ENCODE results near the gene TUBA4A.

Gene TUBA4A

DNA sequence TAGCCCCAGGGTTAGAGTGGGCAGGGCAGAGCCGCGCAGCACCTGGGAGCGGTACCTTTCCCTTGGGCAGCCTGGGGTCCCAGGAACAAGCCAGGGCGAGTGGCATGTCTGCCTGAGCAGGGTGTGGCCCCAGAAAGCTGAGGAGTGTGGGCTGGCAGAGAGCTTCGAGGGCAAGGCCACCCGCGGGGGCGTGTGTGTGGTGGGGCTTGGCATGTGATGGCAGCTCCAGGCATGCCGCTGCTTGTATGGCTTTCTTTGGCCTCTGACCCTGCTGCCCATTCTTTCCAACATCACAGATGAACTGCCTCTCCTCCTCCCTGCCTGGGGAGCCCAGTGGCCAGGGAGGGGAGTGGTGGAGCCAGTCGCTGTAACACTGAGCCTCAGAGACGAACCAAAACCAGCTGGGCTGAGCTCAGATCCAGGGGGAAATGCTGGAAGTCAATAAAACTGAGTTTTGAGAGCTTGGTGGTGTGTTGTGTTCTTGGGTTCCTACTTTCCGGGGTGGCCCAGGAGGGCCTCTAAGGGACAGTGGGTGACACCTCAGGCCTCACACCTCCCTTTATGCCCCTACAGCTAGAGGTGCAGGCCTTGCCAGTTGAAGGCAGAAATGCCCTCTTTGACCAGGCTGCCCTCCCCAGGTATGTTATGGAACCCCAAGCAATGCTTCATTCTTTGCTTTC lies 32.9 kb upstream of the TUBA4A start:
- DNase-seq, result no peak

DNA sequence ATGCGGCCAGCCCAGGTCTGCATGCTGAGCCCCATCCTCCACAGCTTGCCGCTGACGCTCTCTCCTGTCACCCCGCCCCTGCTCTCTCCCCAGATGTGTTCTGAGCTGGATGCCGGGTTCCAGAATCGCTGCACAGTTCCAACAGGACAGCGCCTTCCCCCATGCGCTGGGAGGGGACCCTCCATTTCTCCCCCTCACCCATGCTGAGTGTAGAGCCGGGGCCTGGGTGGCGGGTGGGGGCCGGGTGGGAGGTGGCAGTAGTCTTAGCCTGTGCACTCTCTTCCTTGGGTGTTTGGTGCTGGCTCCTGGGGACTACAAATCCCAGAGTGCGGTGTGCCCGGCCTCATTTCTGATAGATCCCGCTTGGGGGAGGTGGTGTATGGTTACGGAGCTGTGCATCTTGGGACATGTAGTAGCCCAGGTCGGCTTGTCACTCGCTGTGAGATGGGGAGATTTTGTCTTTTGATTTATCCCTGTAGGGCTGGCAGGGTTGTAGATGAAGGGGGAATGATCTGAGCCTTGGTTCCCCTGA lies 32.2 kb upstream of the TUBA4A start:
- no peak for DNase-seq

DNA sequence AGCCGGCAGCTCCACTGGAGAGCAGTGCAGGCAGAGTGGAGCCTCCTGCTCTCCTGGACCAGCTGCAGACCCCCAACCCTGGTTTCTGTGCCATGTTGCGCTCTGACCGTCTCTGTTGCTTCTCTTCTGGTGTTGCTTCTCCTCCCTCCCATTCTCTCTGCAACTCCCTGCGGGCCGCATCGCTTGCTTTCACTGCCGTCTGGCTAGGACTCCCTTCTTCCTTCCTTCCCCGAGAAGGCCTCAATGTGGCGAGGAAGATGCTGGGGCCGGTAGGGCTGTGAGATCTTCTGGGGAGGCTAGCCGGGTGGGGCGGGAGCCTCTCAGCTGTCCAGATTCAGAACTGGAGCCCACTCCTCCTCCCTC lies 31.6 kb upstream of the TUBA4A start:
- no peak for DNase-seq

DNA sequence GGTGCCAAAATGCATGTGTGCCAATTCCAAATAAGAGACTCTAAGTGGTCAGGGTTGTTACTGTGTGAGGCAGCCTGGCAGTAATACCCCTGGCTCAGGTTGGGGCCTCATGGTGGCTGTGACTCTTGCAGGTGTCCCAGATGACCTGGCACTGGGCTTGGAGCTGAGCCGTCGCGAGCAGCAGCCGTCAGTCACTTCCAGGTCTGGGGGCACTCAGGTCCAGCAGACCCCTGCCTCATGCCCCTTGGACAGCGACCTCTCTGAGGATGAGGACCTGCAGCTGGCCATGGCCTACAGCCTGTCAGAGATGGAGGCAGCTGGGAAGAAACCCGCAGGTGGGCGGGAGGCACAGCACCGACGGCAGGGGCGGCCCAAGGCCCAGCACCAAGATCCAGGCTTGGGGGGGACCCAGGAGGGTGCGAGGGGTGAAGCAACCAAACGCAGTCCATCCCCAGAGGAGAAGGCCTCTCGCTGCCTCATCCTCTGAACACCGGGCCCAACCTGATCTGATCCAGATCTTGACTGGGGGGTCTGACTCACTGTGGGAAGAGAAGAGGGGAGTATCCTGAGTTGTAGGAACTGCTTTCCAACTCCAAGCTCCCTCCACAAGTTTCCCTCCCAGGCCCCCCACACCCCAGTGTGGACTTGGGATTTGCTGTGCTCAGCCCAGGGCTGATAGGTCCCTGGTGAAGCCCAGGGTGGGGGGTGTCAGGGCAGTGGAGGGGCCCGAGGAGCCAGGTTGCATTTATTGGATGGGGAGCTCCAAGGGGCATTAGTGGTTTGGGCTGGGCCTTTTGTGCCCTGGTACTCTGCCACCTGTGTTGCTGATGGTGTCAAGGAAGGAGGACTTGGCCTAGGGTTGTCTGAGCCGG lies 31.0 kb upstream of the TUBA4A start:
- DNase-seq, result no peak

DNA sequence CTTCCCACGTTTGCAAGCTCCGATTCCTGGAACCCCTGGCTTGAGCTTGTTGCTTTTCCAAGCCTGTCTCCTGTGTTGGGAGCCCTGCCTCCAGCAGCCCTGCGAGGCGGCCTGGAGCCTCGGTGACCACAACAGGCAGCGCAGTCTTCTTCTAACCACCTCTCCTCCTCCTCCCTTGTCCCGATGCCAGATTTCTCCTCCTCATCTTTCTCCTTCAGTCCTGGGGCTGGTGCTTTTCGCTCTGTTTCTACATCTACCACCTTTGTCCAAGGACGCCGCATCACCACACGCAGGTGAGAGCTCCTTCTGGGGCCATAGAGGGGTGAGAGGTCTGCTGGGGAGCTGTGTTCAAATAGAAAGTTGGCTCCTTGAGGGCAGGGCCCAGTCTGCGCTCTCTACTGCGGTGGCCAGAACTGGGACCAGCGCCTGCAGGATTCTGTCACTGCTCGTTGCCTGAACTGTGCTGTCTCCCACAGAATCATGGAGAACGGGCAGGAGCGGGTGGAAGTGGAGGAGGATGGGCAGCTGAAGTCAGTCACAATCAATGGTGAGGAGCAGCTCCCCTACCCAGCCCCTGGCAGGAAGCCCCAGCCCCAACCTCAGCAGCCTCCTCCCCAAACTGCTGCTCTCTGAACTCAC lies 29.3 kb upstream of the TUBA4A start:
- no peak for DNase-seq

DNA sequence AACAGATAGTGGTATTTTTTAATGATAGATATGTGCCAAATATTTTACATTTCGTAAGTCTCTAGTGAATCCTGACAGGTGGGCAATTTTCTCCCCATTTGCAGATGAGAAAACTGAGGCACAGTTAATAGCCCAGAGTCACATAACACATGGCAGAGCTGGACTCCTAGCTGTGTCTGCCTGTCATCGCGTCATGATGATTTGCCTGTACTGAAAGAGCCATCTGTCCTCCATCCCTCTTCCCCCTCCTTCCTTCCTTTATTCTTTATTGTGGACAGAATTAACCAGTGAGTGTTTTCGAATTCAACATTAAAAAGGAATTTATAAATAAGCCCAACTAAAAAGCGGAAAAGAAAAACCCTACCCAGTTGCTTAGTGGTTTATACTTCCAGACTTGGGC lies 28.7 kb upstream of the TUBA4A start:
- no peak for DNase-seq

DNA sequence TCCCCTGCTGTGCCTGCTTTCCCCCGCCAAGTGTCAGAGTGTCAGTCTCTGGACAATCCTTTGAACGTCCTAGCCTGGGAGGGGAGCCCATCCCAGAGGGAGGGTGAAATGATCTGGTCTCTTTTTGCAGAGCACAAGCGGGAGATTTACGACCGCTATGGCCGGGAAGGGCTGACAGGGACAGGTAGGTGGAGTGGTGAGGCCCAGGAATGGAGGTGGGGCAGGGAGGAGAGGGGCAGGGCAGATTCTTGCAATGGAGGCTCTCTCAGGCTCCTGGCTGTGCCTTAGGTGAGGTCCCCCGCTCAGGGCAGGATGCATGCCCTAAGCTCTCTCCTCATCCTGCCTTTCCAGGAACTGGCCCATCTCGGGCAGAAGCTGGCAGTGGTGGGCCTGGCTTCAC lies 27.9 kb upstream of the TUBA4A start:
- no peak for DNase-seq

DNA sequence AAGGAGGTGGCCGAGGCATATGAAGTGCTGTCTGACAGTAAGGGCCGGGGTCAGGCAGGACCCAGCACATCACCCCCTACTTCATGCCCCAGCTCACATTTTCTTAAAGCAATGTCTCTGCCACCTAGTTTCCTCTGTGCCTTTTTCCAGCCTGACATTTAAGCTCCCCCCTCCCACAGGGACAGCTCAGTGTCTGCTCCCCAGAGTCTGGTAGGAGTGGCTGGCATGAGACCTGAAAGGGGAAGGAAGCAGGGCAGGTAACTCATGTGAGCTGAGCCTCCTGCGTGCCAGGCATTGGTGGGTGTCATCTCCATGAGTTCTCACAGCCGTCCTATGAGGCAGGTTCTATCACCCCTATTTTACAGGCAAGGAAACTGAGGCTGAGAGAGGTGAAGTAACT lies 26.9 kb upstream of the TUBA4A start:
- DNase-seq, result no peak

DNA sequence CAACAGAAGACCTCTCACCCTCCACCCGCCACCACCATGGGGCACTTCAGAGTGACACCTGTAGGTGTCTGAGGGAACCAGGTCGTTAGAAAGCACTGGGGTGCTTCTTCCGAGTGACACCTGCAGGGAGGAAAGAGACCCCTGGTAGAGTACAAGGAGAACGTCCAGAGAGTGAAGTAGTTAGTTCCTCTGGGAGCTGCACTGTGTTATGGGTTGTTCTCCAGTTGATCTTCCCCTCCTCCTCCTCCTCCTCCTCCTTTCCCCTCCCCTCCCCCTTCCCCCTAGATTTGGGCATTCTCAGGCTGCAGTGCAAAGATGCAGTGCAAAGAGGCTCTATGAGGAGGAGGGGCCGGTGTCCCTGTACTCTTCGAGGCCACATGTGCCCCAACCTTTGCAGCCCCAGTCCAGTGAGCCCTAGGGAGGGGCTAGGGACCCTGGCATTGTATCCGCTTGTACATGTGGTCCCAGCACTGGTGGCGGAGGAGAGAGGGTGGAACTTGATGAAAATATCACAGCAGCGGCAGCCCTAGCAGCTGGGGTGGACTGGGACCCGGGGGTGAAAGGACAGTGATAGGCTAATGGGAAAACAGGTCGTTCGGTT lies 26.3 kb upstream of the TUBA4A start:
- no peak for DNase-seq

DNA sequence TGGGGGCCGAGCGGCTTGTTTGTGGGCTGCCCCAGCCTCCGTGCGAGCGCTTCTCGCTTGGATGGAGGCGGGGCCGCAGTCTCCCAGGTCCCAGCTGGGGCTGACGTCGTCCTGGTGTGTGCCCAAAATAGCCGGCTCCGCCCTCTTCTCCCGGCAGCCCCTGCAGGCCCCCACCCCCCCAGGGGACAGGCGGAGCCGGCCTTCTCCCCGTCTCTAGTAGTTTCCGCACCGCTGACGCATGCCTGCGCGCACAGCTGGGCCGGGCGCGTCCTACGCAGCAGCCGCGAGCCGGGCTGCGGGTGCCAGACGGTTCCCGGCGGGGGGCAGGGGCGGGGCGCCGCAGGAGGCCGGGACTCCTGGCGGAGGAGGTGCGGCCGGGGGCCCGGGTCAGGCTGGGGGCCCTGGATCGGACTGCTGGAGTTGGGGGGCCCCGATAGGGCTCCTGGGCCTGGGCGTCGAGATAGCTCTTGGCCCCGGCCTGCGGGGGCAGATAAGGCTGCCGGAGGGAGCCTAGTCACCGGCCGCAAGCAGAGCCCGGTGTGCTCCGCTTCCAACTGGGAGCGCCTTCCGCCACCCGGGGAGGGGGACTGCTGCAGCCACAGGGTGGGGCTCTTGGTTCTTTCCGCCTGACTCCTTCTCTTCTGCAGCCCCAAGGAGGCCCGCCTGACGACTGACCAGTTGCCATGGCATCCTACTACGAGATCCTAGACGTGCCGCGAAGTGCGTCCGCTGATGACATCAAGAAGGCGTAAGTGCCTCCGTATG lies 25.6 kb upstream of the TUBA4A start, which contains the start of gene DNAJB2:
DNAJB2 (plus strand) TSS at position 216 of the 765 bp plus-strand sequence; CDS start at position 684, 468 bp downstream.
- DNase-seq, result peak; percentile 95 to 98 (median 96)

DNA sequence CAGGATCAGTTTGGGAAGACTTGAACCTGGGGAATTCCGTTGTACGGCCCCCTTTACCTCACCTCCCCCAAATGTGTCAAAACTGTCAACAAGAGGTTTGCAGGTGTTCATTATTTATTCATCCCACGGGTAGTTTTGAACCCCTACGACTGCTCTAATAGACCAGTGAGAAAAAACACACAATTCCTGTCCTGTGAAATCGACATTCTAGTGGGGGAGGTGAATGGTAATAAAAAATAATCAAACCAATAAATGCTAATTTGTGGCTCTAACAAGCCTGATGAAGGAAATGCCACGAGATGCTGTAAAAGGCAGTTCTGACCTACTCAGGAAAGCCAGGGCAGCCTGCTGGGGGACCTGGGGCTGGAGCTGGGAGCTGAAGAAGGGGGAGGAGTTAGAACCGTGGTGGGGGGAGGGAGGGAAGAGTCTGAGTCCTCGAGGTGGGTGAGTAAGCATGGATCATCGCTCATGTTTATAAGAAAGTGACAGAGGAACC lies 25.0 kb upstream of the TUBA4A start:
- no peak for DNase-seq

DNA sequence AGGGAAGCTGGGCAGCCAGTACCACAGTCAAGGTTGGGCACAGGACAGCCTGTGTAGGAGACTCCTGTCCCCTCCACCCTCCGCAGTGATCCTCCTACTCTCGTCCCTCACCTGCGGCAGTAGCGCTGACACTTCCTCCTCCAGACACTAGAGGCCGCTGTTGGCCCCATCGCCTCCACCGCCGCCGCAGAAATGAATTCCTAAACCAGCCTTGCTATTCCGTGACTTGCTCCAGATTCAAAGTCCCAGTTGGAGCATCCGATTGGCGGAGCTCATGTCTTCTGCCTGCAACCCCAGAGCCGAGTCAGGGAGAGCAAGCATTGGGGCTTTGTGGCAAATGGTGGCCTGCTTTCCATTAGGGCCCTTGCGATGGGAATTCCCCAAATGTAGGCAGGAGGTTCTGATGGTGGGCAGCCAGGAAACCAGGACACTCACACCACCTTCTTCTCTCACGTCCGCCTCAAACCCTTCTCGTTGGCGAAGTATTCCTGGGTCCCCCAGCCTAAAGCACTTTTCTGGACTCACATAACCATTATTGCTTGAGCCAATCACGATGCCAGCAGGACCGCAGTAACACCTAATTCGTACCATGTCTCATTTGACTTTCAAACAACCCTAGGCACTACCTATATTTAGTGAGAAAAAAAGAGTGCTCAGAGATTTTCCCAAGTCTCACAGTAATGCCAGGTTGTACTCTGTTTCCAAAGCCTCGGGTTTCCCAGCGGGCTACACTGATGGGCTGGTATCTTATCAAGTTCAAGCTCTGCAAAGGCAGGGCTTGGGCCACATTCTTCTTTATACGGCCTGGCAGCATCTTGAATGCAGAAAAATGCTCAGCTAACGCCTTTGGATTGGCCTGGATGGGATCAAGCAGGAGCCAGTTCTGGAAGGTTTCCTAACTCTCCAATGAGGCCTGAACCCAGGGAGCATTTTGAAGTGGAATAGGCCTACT lies 24.3 kb upstream of the TUBA4A start:
- peak; percentile 30 to 63 (median 35) for DNase-seq

DNA sequence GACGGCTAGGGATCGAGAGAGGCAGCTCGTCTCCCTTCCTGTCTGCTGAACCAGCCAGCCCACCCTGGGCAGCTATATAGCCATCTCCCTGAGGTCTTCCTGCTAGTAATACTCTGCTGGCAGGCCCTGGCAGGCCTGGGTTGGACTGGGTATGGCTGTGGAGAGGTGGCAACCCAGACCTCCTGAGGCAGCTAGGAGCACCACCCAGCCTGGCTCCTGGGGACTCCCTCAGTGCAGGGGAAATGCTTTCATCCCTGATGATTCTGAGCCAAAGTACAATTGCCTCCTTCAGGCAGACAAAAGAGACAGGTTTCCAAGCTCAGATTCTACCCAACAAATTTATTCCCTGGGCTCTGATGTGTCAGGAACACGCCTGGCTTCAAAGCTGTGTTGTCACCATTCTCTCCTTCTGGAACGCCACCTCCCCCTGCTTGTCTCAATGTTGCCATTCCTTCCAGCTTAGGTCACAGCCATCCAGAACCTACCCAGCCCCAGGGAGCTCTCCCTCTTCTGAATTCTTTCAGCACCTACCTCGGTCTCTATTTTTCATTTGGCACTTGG lies 20.7 kb upstream of the TUBA4A start:
- no peak for DNase-seq

DNA sequence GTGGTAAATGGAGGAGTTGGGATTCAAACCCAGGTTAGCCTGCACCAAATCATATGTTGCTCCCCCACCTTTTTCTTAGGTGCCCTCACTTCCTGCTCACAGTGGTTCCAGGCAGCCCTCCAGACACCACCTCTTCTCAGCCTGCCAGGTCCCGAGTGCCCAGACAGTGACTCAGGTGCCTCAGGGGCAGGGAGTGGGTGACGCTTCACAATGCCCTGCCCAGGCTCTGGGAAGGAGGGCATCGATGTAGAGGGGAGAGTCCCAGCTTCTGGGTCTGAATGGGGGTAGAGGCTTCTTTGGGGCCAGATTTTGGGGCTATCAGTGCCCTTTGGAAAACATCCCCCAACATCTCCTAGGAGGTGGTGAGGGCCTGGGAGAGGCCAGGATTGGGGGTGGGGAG lies 20.2 kb upstream of the TUBA4A start:
- DNase-seq, result no peak

DNA sequence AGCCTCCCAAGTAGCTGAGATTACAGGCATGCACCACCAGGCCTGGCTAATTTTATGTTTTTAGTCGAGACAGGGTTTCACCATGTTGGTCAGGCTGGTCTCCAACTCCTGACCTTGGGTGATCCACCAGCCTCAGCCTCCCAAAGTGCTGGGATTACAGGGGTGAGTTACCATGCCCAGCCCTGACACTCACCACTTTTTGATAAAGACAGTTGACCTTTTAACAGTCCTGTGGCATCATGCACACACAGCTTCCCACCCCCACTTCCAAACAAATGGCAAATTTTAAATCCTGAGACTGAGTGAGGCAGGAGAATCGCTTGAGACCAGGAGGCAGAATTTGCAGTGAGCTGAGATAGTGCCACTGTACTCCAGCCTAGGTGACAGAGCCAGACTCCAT lies 19.3 kb upstream of the TUBA4A start:
- no peak for DNase-seq

DNA sequence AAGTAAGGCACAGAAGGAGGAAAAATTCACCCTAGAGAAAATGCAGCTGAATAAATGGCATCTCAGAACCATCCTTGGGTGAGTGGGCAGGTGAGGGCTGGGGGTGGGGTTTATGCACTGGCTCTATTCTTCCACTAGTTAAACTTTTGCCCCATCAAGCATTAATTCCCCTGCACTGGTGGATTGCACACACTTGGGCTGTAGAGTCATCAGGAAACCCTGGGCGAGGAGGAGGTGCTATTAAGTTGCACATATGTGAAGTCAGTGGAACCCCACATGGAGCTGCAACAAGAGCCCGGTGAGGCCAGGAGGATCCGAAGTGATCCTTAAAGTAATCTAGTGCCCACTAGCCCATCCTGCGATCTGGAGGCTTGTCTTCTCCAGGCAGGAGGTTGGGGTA lies 18.6 kb upstream of the TUBA4A start:
- no peak for DNase-seq

DNA sequence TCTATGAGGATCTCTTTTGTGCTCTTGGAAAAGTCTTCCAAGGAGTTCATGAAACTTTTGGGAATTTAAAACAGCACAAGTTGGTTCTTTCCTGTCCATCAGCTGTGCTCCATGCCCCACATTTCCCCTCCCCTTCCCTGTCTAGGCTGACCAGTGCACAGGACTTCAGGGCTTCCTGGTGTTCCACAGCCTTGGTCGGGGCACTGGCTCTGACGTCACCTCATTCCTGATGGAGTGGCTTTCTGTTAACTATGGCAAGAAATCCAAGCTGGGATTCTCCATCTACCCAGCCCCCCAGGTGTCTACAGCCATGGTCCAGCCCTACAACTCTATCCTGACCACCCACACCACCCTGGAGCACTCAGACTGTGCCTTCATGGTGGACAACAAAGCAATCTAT lies 17.3 kb upstream of the TUBA4A start:
- no peak for DNase-seq

DNA sequence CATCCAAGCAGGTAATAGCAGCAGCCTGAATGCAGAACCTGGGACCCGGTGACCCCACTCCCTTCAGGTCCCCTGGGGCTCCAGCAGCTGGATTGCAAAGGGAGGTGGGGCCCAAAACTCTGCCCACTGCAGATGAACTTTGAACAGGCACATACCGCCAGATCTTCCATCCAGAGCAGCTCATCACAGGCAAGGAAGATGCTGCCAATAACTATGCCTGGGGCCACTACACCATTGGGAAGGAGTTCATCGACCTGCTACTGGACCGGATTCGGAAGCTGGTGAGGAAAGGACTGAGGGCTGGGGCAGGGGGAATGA lies 16.3 kb upstream of the TUBA4A start:
- no peak for DNase-seq

DNA sequence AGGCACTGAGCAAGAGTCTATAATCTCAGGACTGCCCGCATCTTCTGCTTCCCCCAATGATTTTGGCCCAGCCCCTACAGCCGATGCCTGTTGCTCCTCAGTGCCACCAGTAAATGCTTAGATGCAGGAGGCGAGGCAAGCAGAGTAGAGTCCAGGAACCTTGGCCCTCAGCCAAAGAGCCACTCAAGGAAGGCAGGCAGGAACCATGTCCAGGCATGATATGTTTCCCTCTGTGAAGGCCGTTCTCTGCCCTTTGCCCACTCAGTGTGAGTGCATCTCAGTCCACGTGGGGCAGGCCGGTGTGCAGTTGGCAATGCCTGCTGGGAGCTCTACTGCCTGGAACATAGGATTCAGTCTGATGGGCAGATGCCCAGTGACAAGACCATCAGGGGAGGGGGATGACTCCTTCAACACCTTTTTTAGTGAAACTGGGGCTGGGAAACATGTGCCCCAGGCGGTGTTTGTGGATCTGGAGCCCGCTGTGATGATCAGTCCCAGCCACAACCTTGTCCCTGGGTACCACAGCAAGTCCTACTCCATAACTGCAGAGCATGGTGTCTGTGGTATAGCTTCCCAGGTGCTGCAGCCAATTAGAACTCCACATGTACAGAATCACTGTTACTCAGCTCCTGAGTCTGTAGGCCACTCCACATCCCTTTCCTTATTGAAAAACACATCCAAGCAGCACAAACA lies 15.8 kb upstream of the TUBA4A start:
- DNase-seq, result no peak

DNA sequence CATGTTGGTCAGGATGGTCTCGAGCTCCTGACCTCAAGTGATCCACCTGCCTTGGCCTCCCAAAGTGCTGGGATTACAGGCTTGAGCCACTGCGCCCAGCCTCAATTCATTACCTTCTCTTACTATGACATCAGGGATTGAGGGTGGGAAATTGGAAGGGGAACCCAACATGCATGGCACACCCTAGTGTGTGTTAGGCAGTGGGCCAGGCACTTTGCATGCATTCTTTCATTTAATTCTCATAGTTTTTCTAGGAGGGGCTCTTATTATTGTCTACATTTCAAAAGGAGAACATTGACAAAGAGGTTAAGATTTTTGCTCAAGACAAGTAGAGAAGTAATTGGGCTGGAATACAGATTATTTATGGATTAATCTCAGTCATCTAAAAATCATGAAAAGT lies 14.6 kb upstream of the TUBA4A start:
- DNase-seq, result no peak

Measured in activated CD4-positive, CD25-positive, alpha-beta regulatory T cell (primary cell).